ENCODE results near the gene CSRP1. TPM values are rescaled to one million over a fixed set of nuclear protein-coding genes. Genes with fewer than 3 reads are reported as not detected.
A peak's percentile ranks its signal among the peaks of the same experiment; 100 is the strongest.

CSRP1 gene
- total RNA-seq, 2 donors from 2014 or later: 16.1 to 17.7 TPM

DNA sequence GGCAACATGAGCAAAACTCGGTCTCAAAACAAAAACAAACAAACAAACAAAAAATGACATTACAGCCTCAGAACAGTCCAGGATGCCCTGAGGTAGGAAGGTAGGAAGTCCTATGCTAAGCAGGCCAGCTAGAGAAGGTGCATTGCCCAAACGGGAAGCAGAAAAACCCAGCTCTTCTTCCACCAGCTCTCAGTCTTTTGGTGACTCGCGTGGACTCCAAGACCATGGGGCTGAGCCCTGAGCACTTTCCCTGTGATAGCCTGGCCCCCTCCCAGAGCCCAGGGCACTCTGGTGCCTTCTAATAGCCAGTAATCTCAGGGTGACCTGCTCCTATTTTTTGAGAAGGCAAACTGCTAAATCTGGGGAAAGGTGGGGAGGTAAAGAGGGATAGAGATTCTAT, 54.1 kb downstream of the CSRP1 start:
- peaks cover 12% of the 10 kb centered on the region for H3K27me3 Mint-ChIP-seq (ENCODE audit: insufficient read depth)
- no peaks in the 10 kb centered on the region for H3K27me3 ChIP-seq (ENCODE audit: control insufficient read depth, insufficient read depth, low read length, poor library complexity, severe bottlenecking)
- TF ChIP-seq, protein P1, sequence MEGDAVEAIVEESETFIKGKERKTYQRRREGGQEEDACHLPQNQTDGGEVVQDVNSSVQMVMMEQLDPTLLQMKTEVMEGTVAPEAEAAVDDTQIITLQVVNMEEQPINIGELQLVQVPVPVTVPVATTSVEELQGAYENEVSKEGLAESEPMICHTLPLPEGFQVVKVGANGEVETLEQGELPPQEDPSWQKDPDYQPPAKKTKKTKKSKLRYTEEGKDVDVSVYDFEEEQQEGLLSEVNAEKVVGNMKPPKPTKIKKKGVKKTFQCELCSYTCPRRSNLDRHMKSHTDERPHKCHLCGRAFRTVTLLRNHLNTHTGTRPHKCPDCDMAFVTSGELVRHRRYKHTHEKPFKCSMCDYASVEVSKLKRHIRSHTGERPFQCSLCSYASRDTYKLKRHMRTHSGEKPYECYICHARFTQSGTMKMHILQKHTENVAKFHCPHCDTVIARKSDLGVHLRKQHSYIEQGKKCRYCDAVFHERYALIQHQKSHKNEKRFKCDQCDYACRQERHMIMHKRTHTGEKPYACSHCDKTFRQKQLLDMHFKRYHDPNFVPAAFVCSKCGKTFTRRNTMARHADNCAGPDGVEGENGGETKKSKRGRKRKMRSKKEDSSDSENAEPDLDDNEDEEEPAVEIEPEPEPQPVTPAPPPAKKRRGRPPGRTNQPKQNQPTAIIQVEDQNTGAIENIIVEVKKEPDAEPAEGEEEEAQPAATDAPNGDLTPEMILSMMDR (conservative IDR thresholded peaks at IDR 0.05): no peak
- peaks cover 29% of the 10 kb centered on the region for H3K4me1 Mint-ChIP-seq
- peaks cover 14% of the 10 kb centered on the region for H3K4me1 ChIP-seq (ENCODE audit: control insufficient read depth, insufficient read depth, low read length)
- H3K4me3 Mint-ChIP-seq: no peak overlapping the region
- H3K9ac ChIP-seq (ENCODE audit: extremely low read depth, low read length, poor library complexity, severe bottlenecking): no peak overlapping the region
- H3K9me3 ChIP-seq (ENCODE audit: control insufficient read depth, low read length): no peaks in the 10 kb centered on the region
- no peaks in the 10 kb centered on the region for H3K36me3 ChIP-seq (ENCODE audit: control insufficient read depth, insufficient read depth, low read length)
- WGBS, 2 experiments (ENCODE audit: insufficient coverage in 1 of 2, insufficient read length in 1 of 2): 60 to 78% methylated on average over 2 to 4 of the region's 4 CpGs
- H3K27ac Mint-ChIP-seq: no peak overlapping the region
- no peaks in the 10 kb centered on the region for H3K36me3 Mint-ChIP-seq (ENCODE audit: low read depth)
- DNase-seq: no peak
- H3K9me3 Mint-ChIP-seq: no peaks in the 10 kb centered on the region
- no peak overlapping the region for H3K27ac ChIP-seq (ENCODE audit: low read depth, low read length)
- no peak overlapping the region for H3K4me3 ChIP-seq (ENCODE audit: low read length)

DNA sequence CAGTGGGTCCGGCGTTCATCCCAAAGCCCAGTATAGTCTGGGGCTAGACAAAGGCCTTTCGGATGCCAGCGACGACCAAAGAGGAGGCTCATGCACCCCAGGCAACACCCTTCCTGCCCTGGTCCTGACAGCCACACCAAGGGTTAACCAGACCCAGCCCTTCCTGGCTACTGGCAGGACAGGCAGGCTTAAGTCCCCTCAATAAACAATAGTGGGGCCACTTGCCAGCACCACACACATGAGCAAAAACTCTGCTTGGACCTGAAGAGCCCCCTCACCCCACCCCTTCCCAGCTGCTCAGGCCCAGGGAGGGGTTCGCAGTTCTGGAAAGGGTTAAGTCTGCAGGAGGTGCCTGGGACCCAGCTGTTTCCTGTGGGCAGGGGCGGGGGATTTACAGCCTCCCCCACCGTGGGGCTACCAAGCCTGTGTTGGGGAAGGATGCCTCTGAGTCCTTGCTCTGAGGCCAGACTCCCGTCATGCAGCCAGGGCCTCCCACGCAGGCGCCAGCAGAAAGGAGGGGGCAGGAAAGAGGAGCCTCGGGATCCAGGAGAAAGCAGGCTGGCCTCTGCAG, 56.1 kb downstream of the CSRP1 start:
- Histone ChIP-seq H3K4me1 (ENCODE audit: control insufficient read depth, insufficient read depth, low read length) (peaks cover 14% of the 10 kb centered on the region), H3K9me3 (ENCODE audit: control insufficient read depth, low read length) (no peaks in the 10 kb centered on the region), H3K27me3 (ENCODE audit: control insufficient read depth, insufficient read depth, low read length, poor library complexity, severe bottlenecking) (no peaks in the 10 kb centered on the region), H3K4me3 (ENCODE audit: low read length) (no peak overlapping the region), H3K36me3 (ENCODE audit: control insufficient read depth, insufficient read depth, low read length) (no peaks in the 10 kb centered on the region), H3K27ac (ENCODE audit: low read depth, low read length) (no peak overlapping the region), H3K9ac (ENCODE audit: extremely low read depth, low read length, poor library complexity, severe bottlenecking) (no peak overlapping the region)
- H3K9me3 Mint-ChIP-seq: no peaks in the 10 kb centered on the region
- no peaks in the 10 kb centered on the region for H3K36me3 Mint-ChIP-seq (ENCODE audit: low read depth)
- H3K27ac Mint-ChIP-seq: no peak overlapping the region
- no peak overlapping the region for H3K4me3 Mint-ChIP-seq
- H3K27me3 Mint-ChIP-seq (ENCODE audit: insufficient read depth): peaks cover 11% of the 10 kb centered on the region
- TF ChIP-seq, protein P1 (conservative IDR thresholded peaks at IDR 0.05): no peak
- 59 to 62% methylated on average over 9 to 12 of the region's 12 CpGs for WGBS, 2 experiments (ENCODE audit: insufficient coverage in 1 of 2, insufficient read length in 1 of 2)
- peak; percentile 71 for DNase-seq
- peaks cover 13% of the 10 kb centered on the region for H3K4me1 Mint-ChIP-seq

DNA sequence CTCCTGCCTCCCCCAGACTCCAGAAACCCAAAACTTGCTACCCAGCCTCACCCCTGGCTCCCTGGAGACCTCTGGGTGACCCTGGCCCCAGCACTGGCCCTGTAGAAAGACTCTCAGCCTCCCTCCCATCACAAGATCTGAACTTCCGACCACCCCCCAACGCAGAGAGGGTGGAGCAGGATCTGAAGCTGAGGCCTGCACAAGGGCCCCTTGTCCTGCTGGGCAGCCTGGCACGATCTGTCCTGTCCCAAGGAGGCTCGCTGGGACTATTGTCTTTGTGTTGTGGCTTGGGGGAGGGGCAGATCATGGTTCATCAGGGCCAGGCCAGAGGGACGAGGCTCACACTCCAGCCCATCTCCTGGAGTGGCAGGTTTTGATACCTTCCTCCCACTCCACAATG, 57.9 kb downstream of the CSRP1 start:
- DNase-seq: peak; percentile 73

More for the DNA sequence above, 57.9 kb downstream of the CSRP1 start:
- TF ChIP-seq, protein P1 (conservative IDR thresholded peaks at IDR 0.05): no peak
- Histone ChIP-seq H3K4me3 (ENCODE audit: low read length) (no peak overlapping the region), H3K27me3 (ENCODE audit: control insufficient read depth, insufficient read depth, low read length, poor library complexity, severe bottlenecking) (no peaks in the 10 kb centered on the region), H3K4me1 (ENCODE audit: control insufficient read depth, insufficient read depth, low read length) (peaks cover 14% of the 10 kb centered on the region), H3K36me3 (ENCODE audit: control insufficient read depth, insufficient read depth, low read length) (no peaks in the 10 kb centered on the region), H3K27ac (ENCODE audit: low read depth, low read length) (peak overlapping the region; percentile 74), H3K9me3 (ENCODE audit: control insufficient read depth, low read length) (no peaks in the 10 kb centered on the region), H3K9ac (ENCODE audit: extremely low read depth, low read length, poor library complexity, severe bottlenecking) (no peak overlapping the region)
- H3K9me3 Mint-ChIP-seq: no peaks in the 10 kb centered on the region
- no peak overlapping the region for H3K4me3 Mint-ChIP-seq
- peaks cover 13% of the 10 kb centered on the region for H3K4me1 Mint-ChIP-seq
- H3K27me3 Mint-ChIP-seq (ENCODE audit: insufficient read depth): peaks cover 10% of the 10 kb centered on the region
- WGBS, 2 experiments (ENCODE audit: insufficient coverage in 1 of 2, insufficient read length in 1 of 2): 60% methylated on average over 5 of the region's 5 CpGs; no CpG with 5 or more reads in 1 of the 2 experiments
- no peaks in the 10 kb centered on the region for H3K36me3 Mint-ChIP-seq (ENCODE audit: low read depth)
- H3K27ac Mint-ChIP-seq: no peak overlapping the region
